Gastroesophageal sphincter (tissue), 4 donors: Measurements from ENCODE around the gene MCUB. TPM values are rescaled to one million over a fixed set of nuclear protein-coding genes. Genes with fewer than 3 reads are reported as not detected.
"Not testable (repeated sequence)": the region's sequence is repeated elsewhere in the genome, so short reads cannot be mapped to it uniquely, and the experiment has no call there.

ENCODE experiments used
- ATAC-seq: fragments of 150-250 bp; one replicate; pipeline ENCODE4 v1.9.1; 2016; ENCODE audit warnings: mild to moderate bottlenecking, moderate library complexity
- H3K27ac ChIP-seq, 4 donors: fragments of 200-600 bp; sonication (generic) in 3 of 4; 1 replicate in 3 of 4; 2 replicates in 1 of 4; pipeline ENCODE4 v1.5.1; 2016 to 2019
- H3K27me3 ChIP-seq: fragments of 200-600 bp; sonication (generic); one replicate; pipeline ENCODE4 v1.5.1; 2019
- H3K36me3 ChIP-seq, 2 donors: fragments of 200-600 bp; sonication (generic); one replicate each; pipeline ENCODE4 v1.5.1; 2019; ENCODE audit warnings: control low read depth in 1 of 2
- H3K4me1 ChIP-seq, 3 donors: fragments of 200-600 bp; sonication (generic); 1 replicate in 2 of 3; 2 replicates in 1 of 3; pipeline ENCODE4 v1.5.1; 2016 to 2019; ENCODE audit warnings: control low read depth in 2 of 3
- H3K4me3 ChIP-seq, 2 donors: fragments of 200-600 bp; sonication (generic); one replicate each; pipeline ENCODE4 v1.5.1; 2019; ENCODE audit warnings: mild to moderate bottlenecking in 1 of 2, moderate library complexity in 1 of 2
- H3K9me3 ChIP-seq, 3 donors: fragments of 200-600 bp; sonication (generic); one replicate each; pipeline ENCODE4 v1.5.1; 2017 to 2019; ENCODE audit warnings: control low read depth in 2 of 3
- CTCF ChIP-seq, 4 experiments: fragments of 200-600 bp in 2 of 4; fragments of 450-650 bp in 2 of 4; sonication (generic) in 1 of 4; IDR thresholded peaks; one replicate each; pipeline ENCODE4 v1.5.1; 2017 to 2019; ENCODE audit warnings: antibody characterized with exemption in 4 of 4, mild to moderate bottlenecking in 2 of 4, moderate library complexity in 2 of 4
- EP300 ChIP-seq: sonication (generic); formaldehyde crosslinking; IDR thresholded peaks from one replicate; pipeline ENCODE4 v1.6.1; 2017; ENCODE audit warnings: antibody characterized with exemption, mild to moderate bottlenecking
- POLR2A ChIP-seq, 2 donors: fragments of 450-650 bp; IDR thresholded peaks; one replicate each; pipeline ENCODE4 v1.6.1; 2017; ENCODE audit warnings: antibody characterized with exemption in 2 of 2, mild to moderate bottlenecking in 2 of 2, moderate library complexity in 1 of 2
- POLR2AphosphoS5 ChIP-seq: sonication (generic); formaldehyde crosslinking; IDR thresholded peaks from one replicate; pipeline ENCODE4 v1.6.1; 2017; ENCODE audit warnings: antibody characterized with exemption
- WGBS, 2 donors: methylation state at CpG; one replicate each; pipeline ENCODE4 v1.1.5; 2018; ENCODE audit warnings: low coverage in 1 of 2; 5-methylcytosine and 5-hydroxymethylcytosine counted together
- total RNA-seq, 4 donors: library from RNA; depleted of rRNA; stranded (reverse); fragments of >200 nt; gene quantifications; one replicate each; pipeline ENCODE4 v1.1.0, GENCODE V29; 2016

MCUB gene
- total RNA-seq, 4 donors from 2014 or later, result 3.9 to 33.4 (median 13.3) TPM

DNA sequence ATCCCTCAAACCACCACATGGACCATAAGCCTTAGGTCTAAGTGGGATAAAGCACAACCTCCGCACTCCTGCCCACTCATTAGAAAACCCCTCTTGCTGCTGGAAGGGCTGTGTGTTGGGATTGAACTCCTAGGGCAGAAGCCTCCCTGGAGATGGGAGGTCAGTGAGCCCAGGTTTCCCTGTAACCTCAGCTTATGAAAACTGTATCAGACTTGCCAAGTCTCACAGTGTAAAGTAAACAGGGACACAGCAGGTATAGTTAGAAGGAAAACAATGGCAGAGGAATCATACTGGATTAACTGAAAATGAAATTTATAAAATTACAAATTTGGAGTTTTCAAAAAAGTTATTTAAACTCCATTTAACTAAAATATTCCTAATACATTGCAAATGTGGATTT is 113.3 kb downstream of the MCUB start:
- H3K36me3 ChIP-seq, result peaks cover 0 to under 1% of the 10 kb centered on the region in 2 donors
- H3K27ac ChIP-seq, result no peak overlapping the region
- no peak overlapping the region for H3K4me3 ChIP-seq
- no peaks in the 10 kb centered on the region for H3K27me3 ChIP-seq
- H3K9me3 ChIP-seq, result peaks cover 0 to 5% (median 0%) of the 10 kb centered on the region in 3 donors
- WGBS, 2 donors, result 100% methylated on average over 1 of the region's 1 CpG; no CpG with 5 or more reads in 1 of the 2 donors
- no peak for TF ChIP-seq EP300
- TF ChIP-seq POLR2AphosphoS5, result no peak
- TF ChIP-seq CTCF (IDR thresholded peaks at IDR 0.05), result no peak
- TF ChIP-seq POLR2A (IDR thresholded peaks at IDR 0.05), result no peak
- ATAC-seq, result no peak
- H3K4me1 ChIP-seq, result no peaks in the 10 kb centered on the region

DNA sequence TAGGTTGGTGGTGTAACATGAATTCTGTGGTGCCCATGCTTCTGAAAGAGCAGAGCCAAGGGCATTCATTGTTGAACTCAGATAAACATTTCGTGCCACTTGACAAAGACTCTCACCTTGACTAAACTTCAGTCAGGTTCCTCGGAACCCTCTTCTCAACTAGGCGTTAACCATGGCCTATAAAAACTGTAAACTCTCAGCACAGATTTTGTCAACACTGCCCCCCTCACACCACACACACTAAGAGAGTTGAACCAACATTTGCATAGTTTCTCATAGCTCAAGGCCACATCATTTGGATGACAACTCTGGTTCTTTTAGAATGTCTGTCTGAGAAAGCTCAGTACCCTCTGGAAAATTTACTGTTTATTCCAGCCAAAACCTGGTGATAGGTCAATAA is 115.1 kb downstream of the MCUB start:
- no peaks in the 10 kb centered on the region for H3K4me1 ChIP-seq
- no peak overlapping the region for H3K27ac ChIP-seq
- no peaks in the 10 kb centered on the region for H3K27me3 ChIP-seq
- H3K36me3 ChIP-seq, result peaks cover 0 to 4% of the 10 kb centered on the region in 2 donors
- no peak for ATAC-seq
- H3K9me3 ChIP-seq, result peaks cover 0 to 5% (median 0%) of the 10 kb centered on the region in 3 donors
- H3K4me3 ChIP-seq, result no peak overlapping the region
- TF ChIP-seq POLR2A (IDR thresholded peaks at IDR 0.05) (no peak), CTCF (IDR thresholded peaks at IDR 0.05) (no peak), POLR2AphosphoS5 (no peak), EP300 (no peak)
- WGBS, 2 donors, result 69 to 94% methylated on average over 3 of the region's 3 CpGs

DNA sequence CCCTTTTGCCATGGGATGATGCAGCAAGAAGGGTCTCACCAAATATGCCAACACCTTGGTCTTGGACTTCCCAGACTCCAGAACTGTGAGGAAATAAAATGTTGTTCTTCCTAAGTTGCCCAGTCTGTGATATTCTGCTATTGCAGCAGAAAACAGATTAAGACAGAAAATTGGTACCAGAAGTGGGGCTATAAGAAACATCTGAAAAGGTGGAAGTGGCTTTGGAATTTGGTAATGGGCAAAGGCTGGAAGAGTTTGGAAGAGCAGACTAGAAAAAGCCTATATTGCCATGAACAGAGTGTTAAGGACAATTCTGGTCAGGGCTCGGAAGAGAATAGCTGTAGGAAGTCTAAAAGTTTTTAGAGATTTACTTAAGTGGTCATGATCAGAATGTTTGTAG is 115.8 kb downstream of the MCUB start:
- H3K9me3 ChIP-seq, result peaks cover 0 to 5% (median 0%) of the 10 kb centered on the region in 3 donors
- TF ChIP-seq CTCF (IDR thresholded peaks at IDR 0.05) (no peak), POLR2A (IDR thresholded peaks at IDR 0.05) (no peak), EP300 (no peak), POLR2AphosphoS5 (no peak)
- H3K27ac ChIP-seq, result no peak overlapping the region
- WGBS, 2 donors, result 92 to 100% methylated on average over 1 of the region's 1 CpG
- H3K36me3 ChIP-seq, result peaks cover 0 to 4% of the 10 kb centered on the region in 2 donors
- no peak for ATAC-seq
- H3K27me3 ChIP-seq, result no peaks in the 10 kb centered on the region
- H3K4me3 ChIP-seq, result no peak overlapping the region
- H3K4me1 ChIP-seq, result no peaks in the 10 kb centered on the region

- no peak overlapping the region for H3K4me3 ChIP-seq
- H3K27me3 ChIP-seq, result no peaks in the 10 kb centered on the region
- peaks cover 0 to 7% of the 10 kb centered on the region in 2 donors for H3K36me3 ChIP-seq
- TF ChIP-seq POLR2A (IDR thresholded peaks at IDR 0.05) (no peak), EP300 (no peak), POLR2AphosphoS5 (no peak), CTCF (IDR thresholded peaks at IDR 0.05) (no peak)
- H3K4me1 ChIP-seq, result no peaks in the 10 kb centered on the region
- no peak for ATAC-seq
- H3K27ac ChIP-seq, result no peak overlapping the region
- 80 to 88% methylated on average over 1 of the region's 1 CpG for WGBS, 2 donors
- no peaks in the 10 kb centered on the region for H3K9me3 ChIP-seq
Measured at GRCh38 chr4:109676886-109677285, 116.8 kb downstream of the MCUB start.

- no CpG with 5 or more reads among the region's 28 CpGs for WGBS, 2 donors
- H3K27me3 ChIP-seq, H3K27ac ChIP-seq, ATAC-seq, H3K4me1 ChIP-seq, H3K36me3 ChIP-seq, H3K4me3 ChIP-seq, H3K9me3 ChIP-seq: not testable (repeated sequence)
Measured at GRCh38 chr4:109678472-109678871, 118.4 kb downstream of the MCUB start.

- not testable (repeated sequence) for H3K36me3 ChIP-seq, H3K27me3 ChIP-seq, H3K4me1 ChIP-seq, H3K9me3 ChIP-seq, H3K27ac ChIP-seq, H3K4me3 ChIP-seq, ATAC-seq
- WGBS, 2 donors, result no CpG with 5 or more reads among the region's 14 CpGs
Measured at GRCh38 chr4:109678925-109679324, 118.9 kb downstream of the MCUB start.
